HepG2 (cell line): ENCODE results near the gene RNASE13. TPM values are rescaled to one million over a fixed set of nuclear protein-coding genes. Genes with fewer than 3 reads are reported as not detected.

Source experiments
- ATAC-seq: fragments of 200-7000 bp; cut with Tn5 transposase; 3 replicates; pipeline ENCODE4 v1.9.1; 2020; ENCODE audit warnings: mild to moderate bottlenecking, moderate library complexity
- BruUV-seq: library from RNA; stranded (reverse); fragments of 400-500 nt; replicated peaks from 2 replicates; lab custom pipeline; 2021; lab: Mats Ljungman, UMichigan
- CTCF ChIA-PET: fragments of 300-600 bp; formaldehyde crosslinking; extraction: SDS; loops from one replicate; lab custom pipeline; 2021; ENCODE audit warnings: low total read pairs, inconsistent platforms, low intra/inter-chr PET ratio; lab: Yijun Ruan, JAX
- POLR2A ChIA-PET: fragments of 350-600 bp; sonication (Branson Sonifier 250); formaldehyde crosslinking; loops from one replicate; lab custom pipeline; 2020; ENCODE audit warnings: antibody characterized with exemption, inconsistent platforms; lab: Yijun Ruan, JAX
- DNase-seq: peaks from one replicate; pipeline ENCODE4 v3.0.0-alpha.2; 2015; ENCODE audit warnings: low spot score
- FAIRE-seq: peaks from 3 replicates; lab custom pipeline; 2011; peaks lifted over from hg19 to GRCh38; lab: Jason Lieb, UNC
- H2AFZ ChIP-seq: one replicate; pipeline ENCODE4 v1.6.1; 2011; ENCODE audit warnings: low read length, inconsistent platforms
- H3K27ac ChIP-seq: fragments of 300-600 bp; 3 replicates; pipeline ENCODE4 v1.8.0; 2011; ENCODE audit warnings: mixed run types, mild to moderate bottlenecking, mixed read lengths, low read length, inconsistent platforms; ENCODE audit not compliant: insufficient read depth; ENCODE audit errors: extremely low read length
- H3K27me3 ChIP-seq, 2 experiments: fragments of 200-600 bp in 1 of 2; 2 replicates in 1 of 2; 3 replicates in 1 of 2; pipeline versions ENCODE4 v1.6.0 to v1.8.0; 2011; ENCODE audit warnings: low read length in 2 of 2, mild to moderate bottlenecking in 2 of 2, moderate library complexity in 2 of 2, inconsistent platforms in 1 of 2; ENCODE audit not compliant: insufficient read depth in 2 of 2, control insufficient read depth in 1 of 2
- H3K36me3 ChIP-seq, 2 experiments: fragments of 200-600 bp in 1 of 2; replicated peaks in 1 of 2; 2 replicates in 1 of 2; 3 replicates in 1 of 2; pipeline versions ENCODE4 v1.5.1 to v1.8.0; 2011; ENCODE audit warnings: low read length in 2 of 2, inconsistent platforms in 1 of 2; ENCODE audit not compliant: insufficient read depth in 2 of 2, control insufficient read depth in 1 of 2
- H3K4me1 ChIP-seq: 2 replicates; pipeline ENCODE4 v1.5.1; 2012; ENCODE audit warnings: low read length, inconsistent platforms; ENCODE audit not compliant: insufficient read depth
- H3K4me2 ChIP-seq: 2 replicates; pipeline ENCODE4 v1.6.0; 2011; ENCODE audit warnings: low read depth, low read length, inconsistent platforms
- H3K4me3 ChIP-seq, 3 experiments: fragments of 200-600 bp in 1 of 3; sonication (generic), shearing (Covaris generic) in 1 of 3; replicated peaks in 1 of 3; 2 replicates each; pipeline ENCODE4 v1.5.1; 2011 to 2016; ENCODE audit warnings: low read length in 3 of 3, inconsistent platforms in 2 of 3, low read depth in 2 of 3, mild to moderate bottlenecking in 2 of 3, control low read depth in 1 of 3, mixed read lengths in 1 of 3; ENCODE audit not compliant: insufficient read depth in 1 of 3
- H3K79me2 ChIP-seq: one replicate; pipeline ENCODE4 v1.6.1; 2011; ENCODE audit warnings: low read length, inconsistent platforms; ENCODE audit not compliant: insufficient read depth
- H3K9ac ChIP-seq: 2 replicates; pipeline ENCODE4 v1.6.0; 2011; ENCODE audit warnings: mild to moderate bottlenecking, low read depth, low read length, inconsistent platforms; ENCODE audit not compliant: insufficient read depth
- H3K9me3 ChIP-seq: 2 replicates; pipeline ENCODE4 v1.5.1; 2012; ENCODE audit warnings: mild to moderate bottlenecking, low read length
- H4K20me1 ChIP-seq: 2 replicates; pipeline ENCODE4 v1.6.0; 2011; ENCODE audit warnings: inconsistent platforms, mild to moderate bottlenecking, low read length, moderate library complexity; ENCODE audit not compliant: insufficient read depth
- BATF2 ChIP-seq: sonication (generic); formaldehyde crosslinking; IDR thresholded peaks from 2 replicates; pipeline ENCODE4 v1.8.0; 2022; ENCODE audit warnings: mild to moderate bottlenecking, missing genetic modification reagents, moderate library complexity
- DBP ChIP-seq: sonication (generic); formaldehyde crosslinking; IDR thresholded peaks from 2 replicates; pipeline ENCODE4 v1.4.0; 2020; ENCODE audit warnings: missing genetic modification reagents; ENCODE audit errors: not compliant biosample characterization
- DPF2 ChIP-seq: sonication (generic); formaldehyde crosslinking; IDR thresholded peaks from 2 replicates; pipeline ENCODE4 v1.4.0; 2020; ENCODE audit warnings: mild to moderate bottlenecking, low read depth, missing genetic modification reagents, borderline replicate concordance
- DZIP1 ChIP-seq: sonication (generic); formaldehyde crosslinking; IDR thresholded peaks from 2 replicates; pipeline ENCODE4 v1.5.0; 2020; ENCODE audit warnings: mild to moderate bottlenecking, missing genetic modification reagents
- EP300 ChIP-seq, 3 experiments: sonication (generic) in 1 of 3; formaldehyde crosslinking in 1 of 3; IDR thresholded peaks; 2 replicates each; pipeline versions ENCODE4 v1.5.1 to v1.6.1; 2011 to 2020; ENCODE audit warnings: low read depth in 2 of 3, low read length in 2 of 3, borderline replicate concordance in 1 of 3, improper control_type of control experiment in 1 of 3, mild to moderate bottlenecking in 1 of 3, missing genetic modification reagents in 1 of 3, moderate library complexity in 1 of 3
- MTERF4 ChIP-seq: sonication (generic); formaldehyde crosslinking; IDR thresholded peaks from 2 replicates; pipeline ENCODE4 v1.8.0; 2023; ENCODE audit warnings: mild to moderate bottlenecking, missing genetic modification reagents
- POGZ ChIP-seq: sonication (generic); formaldehyde crosslinking; IDR thresholded peaks from 2 replicates; pipeline ENCODE4 v1.4.0; 2020; ENCODE audit warnings: mild to moderate bottlenecking, missing genetic modification reagents
- POLR2AphosphoS5 ChIP-seq: IDR thresholded peaks from 2 replicates; pipeline ENCODE4 v1.6.1; 2012; ENCODE audit warnings: low read depth, low read length
- RBAK ChIP-seq: sonication (generic); formaldehyde crosslinking; IDR thresholded peaks from 2 replicates; pipeline ENCODE4 v1.5.1; 2020; ENCODE audit warnings: mild to moderate bottlenecking, missing genetic modification reagents
- SOX5 ChIP-seq: IDR thresholded peaks from 2 replicates; pipeline ENCODE4 v1.6.1; 2016; ENCODE audit warnings: borderline replicate concordance
- TCF7 ChIP-seq: sonication (generic); IDR thresholded peaks from 2 replicates; pipeline ENCODE4 v1.6.1; 2016; ENCODE audit warnings: antibody characterized with exemption, low read depth
- ZBTB38 ChIP-seq: sonication (generic); formaldehyde crosslinking; IDR thresholded peaks from 2 replicates; pipeline ENCODE4 v1.5.1; 2020; ENCODE audit warnings: mild to moderate bottlenecking, missing genetic modification reagents
- ZNF264 ChIP-seq: sonication (generic); formaldehyde crosslinking; IDR thresholded peaks from 2 replicates; pipeline ENCODE4 v1.4.0; 2020; ENCODE audit warnings: missing genetic modification reagents
- ZNF3 ChIP-seq: IDR thresholded peaks from 2 replicates; pipeline ENCODE4 v1.7.0; 2017; ENCODE audit warnings: inconsistent platforms
- ZNF343 ChIP-seq: sonication (generic); formaldehyde crosslinking; IDR thresholded peaks from 2 replicates; pipeline ENCODE4 v1.4.0; 2020; ENCODE audit warnings: mild to moderate bottlenecking, missing genetic modification reagents
- ZNF550 ChIP-seq: sonication (generic); formaldehyde crosslinking; IDR thresholded peaks from 2 replicates; pipeline ENCODE4 v1.4.0; 2020; ENCODE audit warnings: mild to moderate bottlenecking, missing genetic modification reagents, borderline replicate concordance
- ZNF557 ChIP-seq: sonication (generic); formaldehyde crosslinking; IDR thresholded peaks from 2 replicates; pipeline ENCODE4 v1.4.0; 2020; ENCODE audit warnings: missing genetic modification reagents
- WGBS: methylation state at CpG from one replicate; pipeline ENCODE4 v1.1.6; 2017; ENCODE audit warnings: low lambda C conversion rate; 5-methylcytosine and 5-hydroxymethylcytosine counted together
- in situ Hi-C: cut with HindIII; loops from 2 replicates; pipeline ENCODE4 v1.10.0; 2017; ENCODE audit warnings: low pct_unique_long_range_greater_than_20kb; ENCODE audit not compliant: extremely low pct_ligation_motif_present
- intact Hi-C: fragments of 100-400 bp; cut with micrococcal nuclease; formaldehyde crosslinking; loops from one replicate; pipeline ENCODE4 v1.10.0; 2022; ENCODE audit not compliant: unreplicated experiment
- polyA plus RNA-seq, 8 experiments: library from polyadenylated mRNA; depleted of rRNA in 3 of 8; stranded (reverse) in 7 of 8; unstranded in 1 of 8; fragments of >200 nt; fragmentation: Illumina TruSeq in 4 of 8; extraction: Trizol in 4 of 8; gene quantifications; 2 replicates each; pipeline versions ENCODE4 v1.2.1 to v1.2.3, GENCODE V29; 2011 to 2016; ENCODE audit warnings: low read depth in 4 of 8, missing spikeins in 1 of 8, mixed read lengths in 1 of 8; ENCODE audit not compliant: insufficient read depth in 1 of 8
- total RNA-seq, 5 experiments: library from RNA; depleted of rRNA; stranded (reverse); fragments of >200 nt; fragmentation: Illumina TruSeq; extraction: Trizol; gene quantifications; 2 replicates each; pipeline ENCODE4 v1.2.3, GENCODE V29; 2016; ENCODE audit warnings: low read depth in 1 of 5

Gene RNASE13
- total and polyA plus RNA-seq, 2 of the 13 experiments (the other 11 are each of a cell fraction or from before 2014, with no cell fraction given) = 1.0 TPM; not detected in 1

- no TSS peak for BruUV-seq
- ATAC-seq = no peak
These were observed 16.0 kb upstream of the RNASE13 start for GRCh38 chr14:21050597-21050996.

More at GRCh38 chr14:21050597-21050996, 16.0 kb upstream of the RNASE13 start:
- POLR2A ChIA-PET = interaction anchor here (1.0 to 4.9 kb wide), 2 partner anchors 11 to 18 kb away, joined by 4 to 26 read pairs; no protein-coding TSS in a partner anchor
- no peak overlapping the region for H3K9ac ChIP-seq
- no peak overlapping the region for H2AFZ ChIP-seq
- CTCF ChIA-PET = no interaction called here
- H3K27ac ChIP-seq = no peak overlapping the region
- H4K20me1 ChIP-seq = no peaks in the 10 kb centered on the region
- intact Hi-C loops (no loop called here), in situ Hi-C loops (no loop called here)
- DNase-seq = no peak
- TF ChIP-seq ZNF550 (CRISPR knock-in tag) = no peak
- TF ChIP-seq EP300 (IDR thresholded peaks at IDR 0.05; ENCODE audit: low read depth in 2 of 2, low read length in 2 of 2) = no peak
- TF ChIP-seq EP300 (CRISPR knock-in tag; IDR thresholded peaks at IDR 0.05; ENCODE audit: borderline replicate concordance) = no peak
- no peak for TF ChIP-seq ZNF264 (CRISPR knock-in tag)
- TF ChIP-seq ZNF557 (CRISPR knock-in tag) = no peak
- no peak for TF ChIP-seq RBAK (CRISPR knock-in tag)
- no peak for TF ChIP-seq BATF2 (CRISPR knock-in tag)
- TF ChIP-seq TCF7 = no peak
- TF ChIP-seq ZNF3 (CRISPR knock-in tag) = no peak
- no peak for TF ChIP-seq DZIP1 (CRISPR knock-in tag)
- no peak for TF ChIP-seq MTERF4 (CRISPR knock-in tag)
- TF ChIP-seq POLR2AphosphoS5 = no peak
- TF ChIP-seq DPF2 (CRISPR knock-in tag) = no peak
- no peak for TF ChIP-seq DBP
- TF ChIP-seq ZNF343 = no peak
- no peak for TF ChIP-seq ZBTB38 (CRISPR knock-in tag)
- TF ChIP-seq SOX5 (CRISPR knock-in tag) = no peak
- no peak for TF ChIP-seq POGZ (CRISPR knock-in tag)
- peaks cover 84% of the 10 kb centered on the region for H3K4me1 ChIP-seq
- WGBS = 94% methylated on average over 3 of the region's 3 CpGs
- H3K79me2 ChIP-seq = no peaks in the 10 kb centered on the region
- no peaks in the 10 kb centered on the region for H3K36me3 ChIP-seq
- H3K9me3 ChIP-seq = no peaks in the 10 kb centered on the region
- no peak overlapping the region for H3K4me2 ChIP-seq
- H3K27me3 ChIP-seq = no peaks in the 10 kb centered on the region
- FAIRE-seq = no peak
- H3K4me3 ChIP-seq = no peak overlapping the region
